Prostate gland (tissue), 2 donors: ENCODE measurements around the gene C2orf68. TPM values are rescaled to one million over a fixed set of nuclear protein-coding genes. Genes with fewer than 3 reads are reported as not detected.
"Not testable (repeated sequence)": the region's sequence is repeated elsewhere in the genome, so short reads cannot be mapped to it uniquely, and the experiment has no call there.

Source experiments
- DNase-seq: peaks from one replicate; pipeline ENCODE4 v3.0.0-alpha.2; 2019; ENCODE audit warnings: low spot score
- H3K27ac ChIP-seq, 2 donors: fragments of 200-600 bp; sonication (generic); 2 replicates each; pipeline ENCODE4 v1.5.1; 2017 to 2019
- H3K27me3 ChIP-seq: fragments of 200-600 bp; sonication (generic); replicated peaks from 2 replicates; pipeline ENCODE4 v1.5.1; 2019; ENCODE audit not compliant: insufficient read depth
- H3K36me3 ChIP-seq, 2 donors: fragments of 200-600 bp; sonication (generic); 1 replicate in 1 of 2; 2 replicates in 1 of 2; pipeline versions ENCODE4 v1.5.1 to v1.8.1; 2017 to 2019
- H3K4me1 ChIP-seq: fragments of 200-600 bp; sonication (generic); replicated peaks from 2 replicates; pipeline ENCODE4 v1.5.1; 2019
- H3K4me3 ChIP-seq, 2 donors: fragments of 200-600 bp; sonication (generic); 2 replicates each; pipeline ENCODE4 v1.5.1; 2017 to 2019
- H3K9me3 ChIP-seq: fragments of 200-600 bp; sonication (generic); 2 replicates; pipeline ENCODE4 v1.5.1; 2017
- POLR2A ChIP-seq: fragments of 450-650 bp; IDR thresholded peaks from one replicate; pipeline ENCODE4 v1.6.1; 2016; ENCODE audit warnings: antibody characterized with exemption, mild to moderate bottlenecking
- POLR2AphosphoS5 ChIP-seq: sonication (generic); formaldehyde crosslinking; IDR thresholded peaks from one replicate; pipeline ENCODE4 v1.6.1; 2017; ENCODE audit warnings: antibody characterized with exemption
- WGBS: methylation state at CpG from one replicate; pipeline ENCODE4 v1.1.5; 2018; 5-methylcytosine and 5-hydroxymethylcytosine counted together
- intact Hi-C: fragments of 100-400 bp; cut with DNase I; formaldehyde crosslinking; loops from one replicate; pipeline ENCODE4 v1.14.2; 2022
- total RNA-seq, 2 donors: library from RNA; depleted of rRNA; stranded (reverse); fragments of >200 nt; gene quantifications; one replicate each; pipeline ENCODE4 v1.1.0, GENCODE V29; 2016
- TF ChIP-seq, protein P1 (sequence below), 4 experiments: fragments of 200-600 bp in 2 of 4; fragments of 450-650 bp in 2 of 4; sonication (generic) in 2 of 4; IDR thresholded peaks; 1 replicate in 3 of 4; 2 replicates in 1 of 4; pipeline ENCODE4 v1.5.1; 2016 to 2019; ENCODE audit warnings: antibody characterized with exemption in 4 of 4, mild to moderate bottlenecking in 2 of 4, moderate library complexity in 2 of 4

The C2orf68 gene
- total RNA-seq, 2 donors from 2014 or later = 16.1 to 26.1 TPM

DNA sequence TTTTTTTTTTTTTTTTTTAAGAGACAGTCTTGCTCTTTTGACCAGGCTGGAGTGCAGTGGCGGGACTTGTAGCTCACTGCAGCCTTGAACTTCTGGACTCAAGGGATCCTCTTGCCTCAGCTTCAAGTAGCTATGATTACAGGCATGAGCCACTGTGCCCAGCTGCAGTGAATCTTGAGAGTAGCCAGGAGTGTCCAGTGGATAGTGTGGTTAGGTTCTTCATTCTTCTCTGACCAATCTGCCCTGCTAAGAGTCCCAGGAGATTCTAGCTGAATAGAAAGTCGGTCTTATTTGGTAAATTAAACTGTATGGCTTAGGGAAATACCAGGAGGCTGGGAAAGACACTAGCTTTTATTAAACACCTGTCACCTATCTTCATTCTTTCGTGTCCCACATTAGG lies 19.4 kb upstream of the C2orf68 start:
- Histone ChIP-seq H3K9me3 (no peaks in the 10 kb centered on the region), H3K4me3 (no peak overlapping the region), H3K27me3 (no peaks in the 10 kb centered on the region), H3K36me3 (peaks cover 5 to 14% of the 10 kb centered on the region in 2 donors), H3K4me1 (no peaks in the 10 kb centered on the region), H3K27ac (no peak overlapping the region)
- no peak for DNase-seq
- no peak for TF ChIP-seq POLR2AphosphoS5
- TF ChIP-seq POLR2A = no peak
- TF ChIP-seq, protein P1, sequence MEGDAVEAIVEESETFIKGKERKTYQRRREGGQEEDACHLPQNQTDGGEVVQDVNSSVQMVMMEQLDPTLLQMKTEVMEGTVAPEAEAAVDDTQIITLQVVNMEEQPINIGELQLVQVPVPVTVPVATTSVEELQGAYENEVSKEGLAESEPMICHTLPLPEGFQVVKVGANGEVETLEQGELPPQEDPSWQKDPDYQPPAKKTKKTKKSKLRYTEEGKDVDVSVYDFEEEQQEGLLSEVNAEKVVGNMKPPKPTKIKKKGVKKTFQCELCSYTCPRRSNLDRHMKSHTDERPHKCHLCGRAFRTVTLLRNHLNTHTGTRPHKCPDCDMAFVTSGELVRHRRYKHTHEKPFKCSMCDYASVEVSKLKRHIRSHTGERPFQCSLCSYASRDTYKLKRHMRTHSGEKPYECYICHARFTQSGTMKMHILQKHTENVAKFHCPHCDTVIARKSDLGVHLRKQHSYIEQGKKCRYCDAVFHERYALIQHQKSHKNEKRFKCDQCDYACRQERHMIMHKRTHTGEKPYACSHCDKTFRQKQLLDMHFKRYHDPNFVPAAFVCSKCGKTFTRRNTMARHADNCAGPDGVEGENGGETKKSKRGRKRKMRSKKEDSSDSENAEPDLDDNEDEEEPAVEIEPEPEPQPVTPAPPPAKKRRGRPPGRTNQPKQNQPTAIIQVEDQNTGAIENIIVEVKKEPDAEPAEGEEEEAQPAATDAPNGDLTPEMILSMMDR (IDR thresholded peaks at IDR 0.05) = no peak
- intact Hi-C loops = no loop called here
- WGBS = 94% methylated on average over 3 of the region's 3 CpGs

DNA sequence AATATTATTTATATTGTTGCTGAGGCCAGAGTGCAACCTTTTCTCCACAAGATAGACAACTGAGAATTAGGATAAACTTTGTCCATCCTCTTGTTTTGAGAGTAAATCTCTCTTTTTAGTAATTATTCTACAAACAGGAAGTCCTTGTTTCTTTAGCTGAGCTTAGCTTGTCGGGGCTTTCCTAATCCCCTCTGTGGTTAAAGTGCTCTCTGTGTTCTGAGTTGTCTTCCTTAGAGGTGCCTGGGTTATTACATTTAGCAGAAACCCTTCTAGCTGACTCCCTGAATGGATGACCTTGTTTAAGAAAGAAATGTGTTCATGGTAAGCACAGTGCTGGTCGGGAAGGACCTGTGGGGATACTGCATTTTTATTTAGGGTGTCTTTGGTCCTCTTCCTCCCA lies 16.8 kb upstream of the C2orf68 start:
- DNase-seq = no peak
- H3K27ac ChIP-seq = no peak overlapping the region
- no peaks in the 10 kb centered on the region for H3K27me3 ChIP-seq
- 81% methylated on average over 2 of the region's 2 CpGs for WGBS
- TF ChIP-seq, protein P1 (IDR thresholded peaks at IDR 0.05) = no peak
- TF ChIP-seq POLR2AphosphoS5 (no peak), POLR2A (no peak)
- H3K4me3 ChIP-seq = no peak overlapping the region
- H3K4me1 ChIP-seq = no peaks in the 10 kb centered on the region
- H3K36me3 ChIP-seq = peaks cover 5 to 34% of the 10 kb centered on the region in 2 donors
- no peaks in the 10 kb centered on the region for H3K9me3 ChIP-seq
- intact Hi-C loops = no loop called here

DNA sequence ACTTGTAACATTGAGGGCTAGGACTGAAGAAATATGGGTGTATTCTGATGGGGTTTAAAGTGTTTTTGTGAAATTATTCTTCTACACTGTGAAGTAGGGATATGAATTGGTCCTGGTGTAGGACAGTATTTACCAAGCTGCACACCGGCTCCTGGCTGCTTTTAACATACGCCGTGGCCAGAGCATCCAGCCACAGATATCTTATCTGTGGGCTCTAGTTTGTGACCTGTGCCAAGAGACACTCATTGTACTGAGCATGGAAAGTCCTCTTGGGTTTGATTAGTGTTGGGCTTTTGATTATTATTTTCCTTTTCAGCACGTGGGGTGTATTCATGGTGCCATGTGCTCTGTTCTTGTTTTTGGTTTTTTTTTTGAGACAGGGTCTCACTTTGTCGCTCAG lies 12.1 kb upstream of the C2orf68 start:
- peaks cover 0 to 31% of the 10 kb centered on the region in 2 donors for H3K36me3 ChIP-seq
- no peaks in the 10 kb centered on the region for H3K27me3 ChIP-seq
- intact Hi-C loops = no loop called here
- H3K9me3 ChIP-seq = no peaks in the 10 kb centered on the region
- 86% methylated on average over 5 of the region's 5 CpGs for WGBS
- TF ChIP-seq, protein P1 (IDR thresholded peaks at IDR 0.05) = no peak
- no peak for TF ChIP-seq POLR2A
- TF ChIP-seq POLR2AphosphoS5 = no peak
- H3K27ac ChIP-seq = no peak overlapping the region
- no peak for DNase-seq
- H3K4me3 ChIP-seq = no peak overlapping the region
- H3K4me1 ChIP-seq = no peaks in the 10 kb centered on the region

DNA sequence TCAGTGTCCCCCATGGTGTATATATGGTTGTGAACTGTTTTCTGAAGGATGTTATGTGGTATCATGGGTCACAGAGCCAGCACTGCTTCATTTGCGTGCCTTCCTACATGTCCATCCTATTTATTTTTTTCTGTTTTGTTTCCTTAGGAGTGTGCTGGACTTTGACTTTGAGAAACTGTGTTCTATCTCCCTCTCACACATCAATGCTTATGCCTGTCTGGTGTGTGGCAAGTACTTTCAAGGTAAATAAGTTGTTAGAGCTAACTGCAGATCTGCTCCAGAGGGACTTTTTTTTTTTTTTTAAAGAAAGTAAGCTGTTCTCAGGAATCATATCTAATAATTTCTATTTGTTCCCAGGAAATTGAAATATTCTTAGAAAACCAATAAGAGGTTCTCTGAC lies 9.5 kb upstream of the C2orf68 start:
- 93% methylated on average over 1 of the region's 1 CpG for WGBS
- TF ChIP-seq, protein P1 (IDR thresholded peaks at IDR 0.05) = no peak
- TF ChIP-seq POLR2AphosphoS5 (no peak), POLR2A (no peak)
- Histone ChIP-seq H3K4me1 (peaks cover 6% of the 10 kb centered on the region), H3K4me3 (no peak overlapping the region), H3K9me3 (no peaks in the 10 kb centered on the region), H3K27me3 (no peaks in the 10 kb centered on the region), H3K36me3 (peaks cover 0 to 23% of the 10 kb centered on the region in 2 donors), H3K27ac (no peak overlapping the region)
- intact Hi-C loops = no loop called here
- no peak for DNase-seq

DNA sequence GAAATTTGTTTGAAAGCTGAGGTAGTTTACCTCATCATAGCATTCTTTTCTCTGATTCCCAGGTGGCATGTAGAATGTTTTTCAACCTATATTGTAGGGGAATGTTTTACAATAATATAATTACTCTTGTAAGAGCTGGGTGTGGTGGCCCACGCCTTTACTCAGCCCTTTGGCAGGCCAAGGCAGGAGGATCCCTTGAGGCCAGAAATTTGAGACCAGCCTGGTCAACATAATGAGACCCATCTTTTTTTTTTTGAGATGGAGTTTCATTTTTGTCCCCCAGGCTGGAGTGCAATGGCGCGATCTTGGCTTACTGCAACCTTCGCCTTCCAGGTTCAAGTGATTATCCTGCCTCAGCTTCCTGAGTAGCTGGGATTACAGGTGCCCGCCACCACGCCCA lies 7.8 kb upstream of the C2orf68 start:
- Histone ChIP-seq H3K4me1 (peaks cover 6% of the 10 kb centered on the region), H3K27me3 (no peaks in the 10 kb centered on the region), H3K36me3 (peaks cover 0 to 9% of the 10 kb centered on the region in 2 donors), H3K27ac (no peak overlapping the region), H3K4me3 (no peak overlapping the region), H3K9me3 (no peaks in the 10 kb centered on the region)
- TF ChIP-seq POLR2AphosphoS5 (no peak), POLR2A (no peak)
- TF ChIP-seq, protein P1 (IDR thresholded peaks at IDR 0.05) = no peak
- DNase-seq = no peak
- intact Hi-C loops = no loop called here
- WGBS = 89% methylated on average over 6 of the region's 6 CpGs

DNA sequence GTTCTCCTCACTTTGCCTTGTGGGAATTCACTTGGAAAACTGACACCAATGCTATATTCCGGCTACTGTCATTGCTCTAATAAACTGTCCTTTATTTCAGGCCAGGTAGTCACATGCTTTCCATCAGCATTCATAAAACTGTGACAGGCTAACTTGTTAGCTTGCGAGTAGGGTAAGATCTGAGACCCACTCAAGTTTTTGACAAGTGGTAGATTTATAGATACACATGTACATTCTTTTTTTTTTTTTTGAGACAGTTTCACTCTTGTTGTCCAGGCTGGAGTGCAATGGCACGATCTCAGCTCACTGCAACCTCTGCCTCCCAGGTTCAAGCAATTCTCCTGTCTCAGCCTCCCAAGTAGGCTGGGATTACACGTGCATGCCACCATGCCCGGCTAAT lies 5.9 kb upstream of the C2orf68 start:
- DNase-seq, H3K4me3 ChIP-seq, H3K27me3 ChIP-seq, H3K27ac ChIP-seq, intact Hi-C loops, H3K4me1 ChIP-seq, H3K9me3 ChIP-seq, H3K36me3 ChIP-seq: not testable (repeated sequence)
- 80% methylated on average over 5 of the region's 5 CpGs for WGBS
